ENCODE data around the gene ZNF644. TPM values are rescaled to one million over a fixed set of nuclear protein-coding genes. Genes with fewer than 3 reads are reported as not detected.
A peak's percentile ranks its signal among the peaks of the same experiment; 100 is the strongest.

ZNF644 gene
- total RNA-seq, 1 experiment from 2014 or later = 71.4 TPM

GRCh38 chr1:90990779-90991178, 31.1 kb downstream of the ZNF644 start:
- Mint-ChIP-seq H3K36me3 (peaks cover 60% of the 10 kb centered on the region), H3K4me1 (peaks cover 57% of the 10 kb centered on the region), H3K27ac (peak overlapping the region; percentile 20; the same call in 1 of the 2 replicates), H3K9me3 (peaks cover 45% of the 10 kb centered on the region), H3K27me3 (ENCODE audit: low read depth) (no peaks in the 10 kb centered on the region; the same call in none of the 2 replicates), H3K4me3 (no peak overlapping the region)
- no peak for ATAC-seq
- TF ChIP-seq FOXJ3 (CRISPR knock-in tag; IDR thresholded peaks at IDR 0.05; ENCODE audit: borderline replicate concordance) = no peak
- ChIA-PET CTCF (no interaction called here), POLR2A (no interaction called here)
- no peak for DNase-seq (ENCODE audit: low spot score)

GRCh38 chr1:90989990-90990389, 31.8 kb downstream of the ZNF644 start:
- H3K27me3 Mint-ChIP-seq (ENCODE audit: low read depth) = no peaks in the 10 kb centered on the region; the same call in none of the 2 replicates
- ATAC-seq = no peak
- no peak for TF ChIP-seq ZBTB21 (CRISPR knock-in tag; IDR thresholded peaks at IDR 0.05; ENCODE audit: borderline replicate concordance)
- no peak for TF ChIP-seq ZNF532 (CRISPR knock-in tag; IDR thresholded peaks at IDR 0.05; ENCODE audit: borderline replicate concordance)
- TF ChIP-seq FOXK1 (CRISPR knock-in tag; IDR thresholded peaks at IDR 0.05) = no peak
- no peak for TF ChIP-seq ZNF423 (CRISPR knock-in tag; IDR thresholded peaks at IDR 0.05)
- no peak for TF ChIP-seq ATF1 (CRISPR knock-in tag; IDR thresholded peaks at IDR 0.05)
- POLR2A ChIA-PET = no interaction called here
- CTCF ChIA-PET = no interaction called here
- H3K4me1 Mint-ChIP-seq = peaks cover 54% of the 10 kb centered on the region
- peaks cover 59% of the 10 kb centered on the region for H3K36me3 Mint-ChIP-seq
- H3K9me3 Mint-ChIP-seq = peaks cover 45% of the 10 kb centered on the region
- no peak overlapping the region for H3K27ac Mint-ChIP-seq
- no peak for DNase-seq (ENCODE audit: low spot score)
- H3K4me3 Mint-ChIP-seq = no peak overlapping the region

DNA sequence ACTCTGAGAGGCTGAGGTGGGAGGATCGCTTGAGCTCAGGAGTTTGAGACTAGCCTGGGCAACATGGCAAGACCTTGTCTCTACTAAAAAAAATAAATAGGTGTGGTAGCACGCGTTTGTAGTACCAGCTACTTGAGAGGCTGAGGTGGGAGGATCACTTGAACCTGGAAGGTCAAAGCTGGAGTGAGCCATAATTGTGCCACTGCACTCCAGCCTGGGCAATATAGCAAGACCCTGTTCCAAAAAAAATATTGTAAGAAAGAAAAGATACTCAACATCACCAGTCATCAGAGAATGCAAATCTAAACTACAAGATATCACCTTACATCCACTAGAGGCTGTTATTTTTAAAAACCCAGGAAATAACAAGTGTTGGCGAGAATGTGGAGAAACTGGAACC, 32.5 kb downstream of the ZNF644 start:
- H3K4me3 Mint-ChIP-seq = no peak overlapping the region
- CTCF ChIA-PET = no interaction called here
- TF ChIP-seq, protein P1, sequence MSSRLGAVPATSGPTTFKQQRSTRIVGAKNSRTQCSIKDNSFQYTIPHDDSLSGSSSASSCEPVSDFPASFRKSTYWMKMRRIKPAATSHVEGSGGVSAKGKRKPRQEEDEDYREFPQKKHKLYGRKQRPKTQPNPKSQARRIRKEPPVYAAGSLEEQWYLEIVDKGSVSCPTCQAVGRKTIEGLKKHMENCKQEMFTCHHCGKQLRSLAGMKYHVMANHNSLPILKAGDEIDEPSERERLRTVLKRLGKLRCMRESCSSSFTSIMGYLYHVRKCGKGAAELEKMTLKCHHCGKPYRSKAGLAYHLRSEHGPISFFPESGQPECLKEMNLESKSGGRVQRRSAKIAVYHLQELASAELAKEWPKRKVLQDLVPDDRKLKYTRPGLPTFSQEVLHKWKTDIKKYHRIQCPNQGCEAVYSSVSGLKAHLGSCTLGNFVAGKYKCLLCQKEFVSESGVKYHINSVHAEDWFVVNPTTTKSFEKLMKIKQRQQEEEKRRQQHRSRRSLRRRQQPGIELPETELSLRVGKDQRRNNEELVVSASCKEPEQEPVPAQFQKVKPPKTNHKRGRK (CRISPR knock-in tag; IDR thresholded peaks at IDR 0.05; ENCODE audit: borderline replicate concordance) = no peak
- TF ChIP-seq ESRRA (CRISPR knock-in tag; IDR thresholded peaks at IDR 0.05; ENCODE audit: borderline replicate concordance) (no peak), ZNF121 (CRISPR knock-in tag; IDR thresholded peaks at IDR 0.05) (peak; percentile 37; the same call in 1 of the 2 replicates), ZBTB21 (CRISPR knock-in tag; IDR thresholded peaks at IDR 0.05; ENCODE audit: borderline replicate concordance) (no peak), ATF6 (CRISPR knock-in tag; IDR thresholded peaks at IDR 0.05) (no peak)
- peaks cover 59% of the 10 kb centered on the region for H3K36me3 Mint-ChIP-seq
- peaks cover 45% of the 10 kb centered on the region for H3K9me3 Mint-ChIP-seq
- DNase-seq (ENCODE audit: low spot score) (no peak), ATAC-seq (no peak)
- H3K4me1 Mint-ChIP-seq = peaks cover 48% of the 10 kb centered on the region
- H3K27me3 Mint-ChIP-seq (ENCODE audit: low read depth) = no peaks in the 10 kb centered on the region; the same call in none of the 2 replicates
- POLR2A ChIA-PET = no interaction called here
- H3K27ac Mint-ChIP-seq = no peak overlapping the region

DNA sequence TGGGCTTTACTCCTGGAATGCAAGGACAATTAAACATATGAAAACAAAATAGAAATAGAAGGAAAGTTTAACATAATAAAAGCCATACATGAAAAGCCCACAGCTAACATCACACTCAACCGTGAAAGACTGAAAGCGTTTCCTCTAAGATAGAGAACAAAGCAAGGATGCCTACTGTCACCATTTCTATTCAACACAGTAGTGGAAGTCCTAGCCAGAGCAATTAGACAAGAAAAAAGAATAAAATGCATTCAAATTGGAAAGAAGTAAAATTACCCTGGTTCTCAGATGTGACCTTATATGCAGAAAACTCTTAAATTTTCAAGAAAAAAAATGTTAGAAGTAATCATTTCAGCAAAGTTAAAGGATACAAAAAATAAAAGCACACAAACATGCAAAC, 34.0 kb downstream of the ZNF644 start:
- Mint-ChIP-seq H3K36me3 (peaks cover 52% of the 10 kb centered on the region), H3K27ac (no peak overlapping the region), H3K4me1 (peaks cover 34% of the 10 kb centered on the region), H3K27me3 (ENCODE audit: low read depth) (no peaks in the 10 kb centered on the region; the same call in none of the 2 replicates), H3K4me3 (no peak overlapping the region), H3K9me3 (peaks cover 45% of the 10 kb centered on the region)
- CTCF ChIA-PET = no interaction called here
- ATAC-seq (peak; percentile 36; the same call in 1 of the 2 replicates), DNase-seq (ENCODE audit: low spot score) (no peak)
- POLR2A ChIA-PET = no interaction called here
- TF ChIP-seq GTF2I (CRISPR knock-in tag; conservative IDR thresholded peaks at IDR 0.05) (peak; percentile 72; the same call in 1 of the 2 replicates), MXD4 (CRISPR knock-in tag; IDR thresholded peaks at IDR 0.05; ENCODE audit: borderline replicate concordance) (0 out of 2 replicates have a peak, but pooled peaks have one; percentile 37), ZNF232 (CRISPR knock-in tag; IDR thresholded peaks at IDR 0.05) (no peak), FOXP1 (CRISPR knock-in tag; IDR thresholded peaks at IDR 0.05; ENCODE audit: borderline replicate concordance) (no peak), ETV6 (CRISPR knock-in tag; IDR thresholded peaks at IDR 0.05) (no peak), ZBTB21 (CRISPR knock-in tag; IDR thresholded peaks at IDR 0.05; ENCODE audit: borderline replicate concordance) (no peak), E2F5 (CRISPR knock-in tag; IDR thresholded peaks at IDR 0.05) (no peak)
- TF ChIP-seq, protein P2, sequence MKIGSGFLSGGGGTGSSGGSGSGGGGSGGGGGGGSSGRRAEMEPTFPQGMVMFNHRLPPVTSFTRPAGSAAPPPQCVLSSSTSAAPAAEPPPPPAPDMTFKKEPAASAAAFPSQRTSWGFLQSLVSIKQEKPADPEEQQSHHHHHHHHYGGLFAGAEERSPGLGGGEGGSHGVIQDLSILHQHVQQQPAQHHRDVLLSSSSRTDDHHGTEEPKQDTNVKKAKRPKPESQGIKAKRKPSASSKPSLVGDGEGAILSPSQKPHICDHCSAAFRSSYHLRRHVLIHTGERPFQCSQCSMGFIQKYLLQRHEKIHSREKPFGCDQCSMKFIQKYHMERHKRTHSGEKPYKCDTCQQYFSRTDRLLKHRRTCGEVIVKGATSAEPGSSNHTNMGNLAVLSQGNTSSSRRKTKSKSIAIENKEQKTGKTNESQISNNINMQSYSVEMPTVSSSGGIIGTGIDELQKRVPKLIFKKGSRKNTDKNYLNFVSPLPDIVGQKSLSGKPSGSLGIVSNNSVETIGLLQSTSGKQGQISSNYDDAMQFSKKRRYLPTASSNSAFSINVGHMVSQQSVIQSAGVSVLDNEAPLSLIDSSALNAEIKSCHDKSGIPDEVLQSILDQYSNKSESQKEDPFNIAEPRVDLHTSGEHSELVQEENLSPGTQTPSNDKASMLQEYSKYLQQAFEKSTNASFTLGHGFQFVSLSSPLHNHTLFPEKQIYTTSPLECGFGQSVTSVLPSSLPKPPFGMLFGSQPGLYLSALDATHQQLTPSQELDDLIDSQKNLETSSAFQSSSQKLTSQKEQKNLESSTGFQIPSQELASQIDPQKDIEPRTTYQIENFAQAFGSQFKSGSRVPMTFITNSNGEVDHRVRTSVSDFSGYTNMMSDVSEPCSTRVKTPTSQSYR (CRISPR knock-in tag; IDR thresholded peaks at IDR 0.05) = no peak

Data from WTC11 (cell line).